ENCODE measurements around the gene CCT5.
"Not testable (repeated sequence)": the region's sequence is repeated elsewhere in the genome, so short reads cannot be mapped to it uniquely, and the experiment has no call there.

The CCT5 gene

DNA sequence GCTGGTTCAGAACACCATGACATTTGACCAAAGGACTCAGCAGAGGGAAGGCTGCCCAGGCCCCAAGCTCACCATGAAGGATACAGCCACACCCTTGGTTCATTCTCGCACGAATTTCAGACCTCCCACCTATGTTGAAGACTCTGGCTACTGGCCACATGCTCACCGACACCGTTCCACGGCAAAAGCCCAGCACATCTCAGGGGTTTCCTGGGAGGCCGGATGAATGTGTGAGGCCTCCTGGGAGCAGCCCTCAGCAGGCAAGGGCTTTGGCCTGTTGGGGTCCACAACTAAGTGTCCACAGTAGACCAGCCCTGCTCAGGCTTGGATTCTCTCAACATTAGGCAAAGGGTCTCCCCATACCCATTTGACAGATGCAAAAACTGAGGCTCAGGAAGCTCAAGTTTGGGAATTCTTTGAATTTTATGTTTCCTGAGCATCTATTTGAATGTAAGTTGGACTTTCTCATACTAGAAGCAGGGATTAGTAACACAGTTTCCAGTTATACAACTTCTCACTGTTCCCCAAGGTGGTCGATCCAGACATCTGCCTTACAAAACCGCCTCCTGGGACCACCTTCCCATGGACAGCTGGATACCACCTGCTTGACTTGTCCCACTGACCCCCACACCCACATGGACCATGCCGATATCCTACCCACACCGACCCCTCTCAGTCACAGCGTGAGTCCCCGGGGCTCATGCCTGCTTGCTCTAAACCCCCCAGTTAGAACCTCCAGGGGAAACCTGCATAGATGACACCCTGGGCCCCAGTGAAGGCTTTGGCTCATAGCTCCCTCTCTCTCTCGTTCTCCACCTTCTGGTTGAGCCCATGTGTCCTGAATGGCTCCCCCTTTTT is 27.9 kb downstream of the CCT5 start:
- no peak for FAIRE-seq

DNA sequence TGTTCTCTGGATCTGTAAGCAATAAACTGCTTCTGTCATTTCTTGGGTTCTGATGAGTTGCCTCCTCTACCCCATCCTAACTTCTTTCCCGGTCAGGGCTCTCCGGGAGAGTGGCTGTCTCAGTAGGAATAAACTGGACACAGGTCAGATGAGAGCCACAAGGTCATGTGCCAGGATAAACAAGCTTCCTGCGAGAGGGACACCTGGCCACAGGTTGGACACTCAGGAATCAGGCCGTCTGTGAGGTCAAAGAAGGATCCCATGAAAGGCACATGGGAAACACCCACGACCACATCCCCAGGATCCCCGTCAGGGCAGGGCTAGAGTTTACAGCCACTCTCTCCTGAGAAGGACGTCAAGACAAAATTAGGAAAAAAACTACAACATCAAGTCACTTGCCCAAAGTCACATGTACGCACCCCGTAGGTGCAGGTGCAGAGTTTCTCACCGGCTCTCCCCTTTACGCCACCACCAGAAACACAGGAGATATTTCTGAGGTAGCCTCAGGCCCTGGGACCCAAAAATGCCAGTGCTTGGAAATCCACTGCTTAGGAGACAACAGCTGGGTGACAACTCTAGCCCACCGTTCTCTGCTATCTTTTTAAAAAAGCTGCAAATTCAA is 28.7 kb downstream of the CCT5 start:
- no peak for FAIRE-seq

DNA sequence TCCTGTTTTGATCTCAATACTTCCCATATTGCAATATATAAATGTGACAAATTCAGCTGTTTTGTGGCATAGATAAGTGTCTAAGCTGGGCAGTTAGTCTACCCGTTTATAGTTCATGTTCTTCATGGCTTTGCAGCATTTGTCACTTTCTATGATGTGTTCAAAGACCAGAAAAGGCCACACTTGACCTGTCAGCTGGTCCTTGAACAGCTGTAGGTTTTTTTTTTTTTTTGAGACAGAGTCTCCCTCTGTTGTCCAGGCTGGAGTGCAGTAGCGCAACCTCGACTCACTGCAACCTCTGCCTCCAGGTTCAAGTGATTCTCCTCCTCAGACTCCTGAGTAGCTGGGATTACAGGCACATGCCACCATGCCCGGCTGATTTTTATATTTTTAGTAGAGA is 29.2 kb downstream of the CCT5 start:
- FAIRE-seq = no peak

DNA sequence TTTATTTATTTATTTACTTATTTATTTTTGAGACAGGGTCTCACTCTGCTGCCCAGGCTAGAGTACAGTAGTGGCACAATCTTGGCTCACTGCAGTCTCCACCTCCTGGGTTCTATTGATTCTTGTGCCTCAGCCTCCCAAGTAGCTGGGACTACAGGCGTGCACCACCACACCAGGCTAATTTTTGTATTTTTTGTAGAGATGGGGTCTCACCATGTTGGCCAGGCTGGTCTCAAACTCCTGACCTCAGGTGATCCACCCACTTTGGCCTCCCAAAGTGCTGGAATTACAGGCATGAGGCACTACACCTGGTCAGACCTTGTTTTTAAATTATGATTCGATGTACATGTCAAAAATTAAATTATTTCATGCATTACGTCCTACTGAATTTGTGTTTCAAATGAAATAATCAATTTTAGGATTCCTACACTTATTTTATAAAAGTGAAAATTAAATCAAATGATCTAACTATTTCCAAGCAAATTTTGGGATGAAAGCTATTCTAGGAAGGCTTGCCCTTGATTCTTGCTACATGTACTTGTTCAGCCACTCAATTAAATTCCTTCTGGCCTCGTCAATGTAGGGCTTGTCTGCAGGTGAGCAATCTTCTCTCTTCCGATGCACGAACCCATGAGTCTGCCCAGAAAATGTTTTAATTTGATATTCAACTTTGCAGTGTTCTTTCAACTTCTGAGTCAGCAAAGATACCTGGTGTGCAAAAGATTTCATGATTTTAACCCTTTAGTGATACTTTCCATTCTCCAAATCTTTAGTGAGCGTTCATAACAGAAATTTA is 30.0 kb downstream of the CCT5 start:
- FAIRE-seq = no peak

DNA sequence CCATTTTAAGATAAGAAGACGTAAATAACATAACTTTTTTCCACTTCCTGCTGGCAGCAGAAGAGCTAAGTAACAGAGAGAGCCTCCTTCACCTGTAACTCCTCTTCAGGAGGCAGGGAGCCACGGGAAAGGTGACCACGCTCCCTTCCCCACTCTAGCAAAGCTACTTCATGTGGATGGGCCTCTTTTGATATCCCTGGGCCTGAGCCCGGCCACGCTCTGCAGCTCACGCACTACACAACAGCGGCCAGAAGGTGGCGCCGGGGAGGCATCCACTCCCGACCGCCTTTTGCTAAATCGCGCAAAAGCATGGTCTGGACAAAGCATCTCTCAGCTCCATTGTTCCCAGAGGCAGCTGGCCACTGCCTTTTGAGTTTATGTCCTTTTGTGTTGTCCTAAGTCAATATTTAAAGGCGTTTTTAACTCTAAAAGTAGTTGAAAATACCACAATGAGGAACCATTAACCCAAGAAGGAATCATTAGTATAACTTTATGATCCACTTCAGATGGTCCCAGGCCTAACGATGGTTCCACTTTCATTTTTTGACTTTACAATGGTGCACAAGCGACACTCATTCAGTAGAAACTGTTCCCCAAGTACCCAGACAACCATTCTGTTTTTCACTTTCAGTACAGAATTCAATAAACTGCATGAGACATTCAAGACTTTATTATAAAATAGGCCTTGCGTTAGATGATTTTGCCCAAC is 34.0 kb downstream of the CCT5 start:
- no peak for FAIRE-seq

DNA sequence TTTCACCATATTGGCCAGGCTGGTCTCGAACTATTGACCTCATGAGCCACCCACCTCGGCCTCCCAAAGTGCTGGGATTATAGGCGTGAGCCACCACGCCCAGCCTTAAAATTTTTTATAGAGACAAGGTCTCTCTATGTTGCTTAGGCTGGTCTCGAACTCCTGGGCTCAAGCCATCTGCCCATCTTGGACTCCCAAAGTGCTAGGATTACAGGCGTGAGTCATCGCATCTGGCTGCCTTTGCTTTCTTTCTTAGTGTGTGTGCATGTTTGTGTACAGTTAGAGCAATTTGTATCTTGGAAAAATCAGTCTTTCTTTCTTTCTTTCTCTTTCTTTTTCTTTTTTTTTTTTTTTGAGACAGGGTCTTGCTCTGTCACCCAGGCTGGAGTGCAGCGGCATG is 35.3 kb downstream of the CCT5 start:
- FAIRE-seq = not testable (repeated sequence)

DNA sequence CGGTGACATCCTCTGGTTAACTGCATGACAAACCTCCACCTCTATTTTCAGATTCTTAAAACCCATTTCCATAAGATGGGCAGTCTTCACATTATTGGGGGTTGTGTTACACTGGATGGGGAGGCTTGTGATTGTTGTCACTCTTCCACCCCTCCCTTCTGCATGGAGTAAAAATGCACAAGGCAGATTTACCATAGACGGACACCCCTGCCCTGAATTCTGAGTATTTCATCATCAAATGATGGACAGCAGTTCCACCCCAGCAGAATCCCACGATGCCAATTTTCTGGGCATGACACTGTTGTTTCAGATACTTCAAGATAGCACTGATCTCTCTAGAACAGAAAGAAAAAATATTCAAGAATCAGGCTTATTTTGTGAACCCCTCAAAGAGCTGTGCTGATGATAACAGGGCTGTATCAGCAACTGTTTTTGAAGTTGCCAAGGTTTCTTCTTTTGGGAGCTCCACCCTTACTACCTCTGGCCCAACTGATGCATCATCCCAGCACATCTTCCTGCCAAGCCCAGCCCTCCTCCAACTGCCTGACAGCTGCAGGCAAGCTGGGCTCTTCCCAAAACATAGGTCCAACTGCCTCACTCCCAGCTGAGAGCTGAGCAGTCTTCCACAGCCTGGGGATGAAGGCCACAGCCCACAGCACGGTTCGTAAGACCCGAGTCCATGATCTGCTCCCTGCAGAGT is 36.2 kb downstream of the CCT5 start:
- FAIRE-seq = no peak

DNA sequence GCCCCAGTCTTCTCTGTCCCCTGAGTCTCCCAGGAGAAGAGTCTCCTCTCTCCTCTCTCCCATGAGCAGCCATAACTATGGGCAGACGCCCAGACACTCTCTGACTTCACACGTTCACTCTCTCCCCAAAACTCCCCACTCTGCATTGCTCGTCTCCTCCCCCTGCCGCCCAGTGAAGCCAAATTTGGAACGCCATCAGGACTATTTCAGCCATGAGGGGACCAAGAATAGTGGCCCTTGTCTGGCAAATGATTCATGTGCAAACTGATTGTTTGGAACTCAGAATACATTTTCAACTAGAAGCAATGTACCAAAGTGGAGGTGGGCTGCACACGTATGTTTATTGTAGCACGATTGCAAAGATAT is 36.8 kb downstream of the CCT5 start:
- no peak for FAIRE-seq

DNA sequence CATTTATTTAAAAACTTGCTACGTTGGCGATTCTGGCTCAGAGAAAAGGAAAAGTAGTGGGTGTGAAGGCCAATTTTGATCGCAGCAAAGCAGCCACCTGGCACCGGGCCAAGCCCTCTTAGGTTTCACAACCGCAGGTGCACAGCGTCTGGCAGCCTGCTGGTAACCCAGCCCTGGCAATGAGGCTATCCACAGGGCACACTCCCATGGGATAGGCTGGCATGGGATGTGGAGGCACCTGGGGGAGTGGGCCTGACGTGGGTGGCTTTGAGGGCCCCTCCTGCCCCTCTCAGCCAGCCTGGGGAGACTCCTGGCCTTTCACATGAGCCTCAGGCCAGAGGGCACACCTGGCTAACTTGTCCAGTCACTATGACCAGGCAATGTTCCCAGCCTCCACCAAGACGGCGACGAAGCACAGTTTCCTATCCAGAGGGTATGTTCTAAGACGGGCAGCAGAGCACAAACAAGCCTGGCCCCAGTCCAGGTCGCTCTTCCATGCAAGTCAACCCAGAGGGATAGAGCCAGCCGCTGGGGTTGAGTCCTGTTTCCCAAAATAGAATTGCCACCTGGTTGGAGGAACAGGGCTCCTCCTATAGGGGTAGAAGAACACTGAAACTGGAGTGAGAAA is 38.6 kb downstream of the CCT5 start:
- FAIRE-seq = no peak

DNA sequence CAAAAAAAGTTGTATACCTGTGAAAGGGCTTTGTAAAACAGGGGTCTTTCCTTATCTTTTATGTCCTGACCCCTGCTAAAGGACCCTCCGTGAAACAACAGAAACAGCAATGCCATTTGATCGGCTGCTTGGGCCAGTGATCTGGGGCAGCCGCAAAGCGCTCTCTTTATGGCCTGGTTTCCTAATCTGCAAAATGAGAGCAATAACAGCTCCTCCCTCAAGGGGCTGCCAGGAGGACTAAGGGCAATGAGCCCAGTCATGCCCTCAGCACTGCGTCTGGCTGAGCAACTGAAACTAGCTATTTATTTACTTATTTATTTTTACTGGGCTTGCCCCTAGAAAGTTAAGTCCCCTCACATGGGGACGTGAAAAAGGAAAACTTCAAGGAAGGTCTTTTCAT is 39.3 kb downstream of the CCT5 start:
- no peak for FAIRE-seq

DNA sequence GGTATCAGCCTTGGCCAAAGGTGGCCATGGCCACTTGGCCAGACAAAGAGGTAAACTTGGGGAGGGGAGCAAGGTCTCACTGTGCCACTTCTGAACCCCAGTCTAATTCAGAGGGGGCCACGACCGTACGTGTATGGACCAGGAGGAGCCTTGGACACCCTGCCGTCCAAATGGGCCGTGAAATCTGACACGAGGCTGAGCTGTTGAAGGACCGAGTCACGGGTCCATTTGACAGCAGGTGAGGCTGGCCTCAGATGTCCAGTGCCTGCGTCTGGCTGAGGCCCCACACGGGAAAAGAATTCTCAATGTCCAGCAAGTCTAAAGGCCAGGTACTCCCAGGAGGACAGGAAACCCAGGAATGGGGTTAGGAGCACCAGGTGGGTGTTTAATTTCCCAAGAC is 39.9 kb downstream of the CCT5 start:
- no peak for FAIRE-seq

DNA sequence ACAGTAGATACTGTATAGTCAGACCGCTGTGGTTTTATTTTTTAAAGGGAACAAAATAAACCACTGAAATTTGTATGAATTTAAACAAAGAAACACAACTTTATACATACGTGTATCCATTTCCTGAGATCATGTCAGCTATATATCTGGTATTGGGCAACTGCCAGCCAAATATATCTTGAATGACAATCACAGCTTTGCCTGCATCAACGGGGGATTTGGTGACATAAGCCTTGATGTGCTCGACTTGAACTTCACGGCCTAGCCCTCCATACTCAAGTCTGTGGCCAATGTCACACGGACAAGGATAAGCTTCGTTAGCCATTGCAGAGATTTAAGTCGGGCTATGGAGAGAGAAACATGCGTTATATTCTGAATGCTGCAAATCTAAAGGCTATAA is 40.4 kb downstream of the CCT5 start:
- no peak for FAIRE-seq

DNA sequence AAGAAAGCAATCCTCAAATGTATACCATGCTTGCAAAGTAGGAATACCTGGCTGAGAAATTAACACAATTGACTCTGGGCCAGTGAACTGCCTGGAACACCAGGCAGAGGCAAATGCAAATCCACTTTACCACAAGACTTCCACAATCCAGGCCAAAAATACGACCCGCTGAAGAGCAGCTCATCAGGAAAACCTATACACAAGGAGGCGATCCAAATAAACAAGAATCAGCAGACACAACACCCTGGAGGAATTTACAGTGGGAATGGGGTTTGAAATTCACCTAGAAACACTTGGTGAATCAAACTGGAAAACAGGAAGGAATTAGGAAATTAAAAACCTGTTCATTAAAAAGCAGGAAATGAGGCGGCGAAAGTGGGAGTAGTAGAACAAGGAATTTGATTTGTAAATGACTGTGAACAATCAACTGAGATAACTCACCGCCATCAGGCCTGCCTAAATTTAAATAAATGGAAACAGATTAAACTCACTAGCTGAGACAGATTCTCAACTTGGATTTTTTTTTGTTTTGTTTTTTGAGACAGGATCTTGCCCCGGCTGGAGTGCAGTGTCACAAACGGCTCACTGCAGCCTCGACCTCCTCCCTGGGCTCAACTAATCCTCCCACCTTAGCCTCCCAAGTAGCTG is 41.7 kb downstream of the CCT5 start:
- FAIRE-seq = no peak

DNA sequence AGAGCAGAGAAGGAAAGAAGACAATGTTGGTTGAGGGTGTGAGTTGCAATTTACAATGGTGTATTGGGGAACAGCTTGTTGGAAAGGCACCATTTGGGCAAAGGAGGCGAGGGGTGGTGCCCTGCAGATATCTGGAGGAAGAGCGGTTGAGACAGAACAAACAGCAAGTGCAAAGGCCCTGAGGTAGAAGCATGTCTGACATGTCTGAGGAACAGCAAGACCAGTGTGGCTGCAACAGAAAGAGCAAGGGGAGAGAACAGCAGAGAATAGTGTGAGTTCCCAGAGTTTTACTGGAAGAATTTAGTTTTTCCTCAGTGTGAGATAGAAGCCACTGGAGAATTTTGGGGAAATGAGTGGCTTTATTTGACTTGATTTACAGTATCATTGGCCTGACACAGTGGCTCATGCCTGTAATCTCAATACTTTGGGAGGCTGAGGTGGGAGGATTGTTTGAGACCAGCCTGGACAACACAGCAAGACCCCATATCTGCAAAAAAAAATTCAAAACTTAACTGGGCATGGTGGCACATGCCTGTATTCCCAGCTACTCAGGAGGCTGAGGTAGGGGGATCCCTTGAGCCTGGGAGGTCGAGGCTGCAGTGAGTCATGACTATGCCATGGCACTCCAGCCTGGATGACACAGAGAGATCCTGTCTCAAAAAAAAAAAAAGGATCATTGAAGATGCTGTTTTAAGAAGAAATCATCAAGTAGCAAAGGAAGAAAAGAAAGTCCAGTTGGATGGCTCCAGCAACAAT is 44.0 kb downstream of the CCT5 start:
- no peak for FAIRE-seq

DNA sequence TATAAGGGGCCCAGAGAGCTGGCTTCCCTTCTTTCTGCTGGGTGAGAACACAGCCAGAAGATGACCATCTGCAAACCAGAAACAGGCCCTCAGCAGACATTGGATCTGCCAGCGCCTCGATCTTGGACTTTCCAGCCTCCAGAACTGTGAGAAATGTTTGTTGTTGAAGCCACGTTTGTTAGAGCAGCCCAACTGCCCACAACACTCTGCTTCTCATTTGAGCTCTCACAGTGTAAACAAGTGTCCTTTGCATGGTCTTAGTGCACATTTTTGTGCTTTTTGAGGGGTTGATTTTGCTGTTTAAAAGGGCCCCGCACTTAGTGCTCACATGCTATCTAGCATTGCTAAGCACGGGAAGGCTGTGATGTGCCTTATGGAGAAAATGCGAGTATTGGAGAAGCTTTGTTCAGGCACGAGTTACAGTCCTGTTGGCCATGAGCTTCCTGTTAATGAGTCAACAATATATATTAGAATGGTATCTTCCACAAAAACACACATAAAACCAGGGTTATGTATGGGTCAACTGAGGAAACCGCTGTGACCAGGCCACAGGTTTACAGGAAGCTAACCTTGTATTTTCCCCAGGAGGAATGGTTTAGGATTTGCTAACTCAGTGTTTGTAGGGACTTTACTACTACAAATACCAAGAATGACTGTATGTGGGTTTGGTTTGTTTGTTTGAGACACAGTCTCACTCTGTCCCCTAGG is 45.7 kb downstream of the CCT5 start:
- no peak for FAIRE-seq

DNA sequence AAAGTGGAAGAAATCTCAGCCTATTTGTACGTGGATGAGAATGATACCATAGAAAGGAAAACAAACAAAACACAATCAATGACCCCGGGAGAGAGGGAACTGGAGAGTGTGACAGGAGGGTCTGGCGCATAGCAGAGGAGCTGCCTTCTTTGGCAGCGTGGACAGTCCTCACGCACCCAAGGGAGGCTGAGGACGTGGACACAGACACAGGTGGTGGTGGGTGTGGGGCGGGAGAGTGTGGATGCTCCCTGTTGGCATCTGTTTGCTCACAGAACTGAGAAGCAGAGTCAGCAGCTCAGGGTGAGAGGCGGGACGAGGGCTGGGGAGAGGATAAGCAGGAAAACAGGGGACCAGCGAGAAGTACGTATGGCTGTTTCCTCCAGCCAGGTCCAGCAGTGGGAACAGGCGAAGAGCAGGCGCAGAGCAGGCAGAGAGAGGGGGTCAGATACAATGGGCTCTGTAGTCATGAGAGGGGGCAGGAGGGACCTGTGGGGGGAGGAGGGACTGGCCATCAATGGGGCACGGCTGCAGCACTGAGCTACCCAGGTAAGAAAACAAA is 47.6 kb downstream of the CCT5 start:
- no peak for FAIRE-seq

DNA sequence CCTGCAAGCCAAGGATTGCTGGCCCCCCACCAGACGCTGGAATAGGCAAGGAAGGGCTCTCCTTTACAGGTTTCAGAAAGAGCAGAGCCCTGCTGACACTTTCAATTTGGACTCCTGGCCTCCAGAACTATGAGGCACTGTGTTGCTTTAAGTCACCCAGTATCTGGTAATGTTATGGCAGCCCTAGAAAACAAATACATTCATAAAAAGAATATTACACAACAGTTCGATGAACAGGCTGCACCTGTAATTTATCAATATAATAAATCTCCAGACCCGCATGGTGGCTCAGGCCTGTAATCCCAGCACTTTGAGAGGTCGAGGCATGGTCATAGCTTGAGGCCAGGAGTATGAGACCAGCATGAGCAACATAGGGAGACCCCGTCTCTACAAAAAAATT is 50.2 kb downstream of the CCT5 start:
- no peak for FAIRE-seq

DNA sequence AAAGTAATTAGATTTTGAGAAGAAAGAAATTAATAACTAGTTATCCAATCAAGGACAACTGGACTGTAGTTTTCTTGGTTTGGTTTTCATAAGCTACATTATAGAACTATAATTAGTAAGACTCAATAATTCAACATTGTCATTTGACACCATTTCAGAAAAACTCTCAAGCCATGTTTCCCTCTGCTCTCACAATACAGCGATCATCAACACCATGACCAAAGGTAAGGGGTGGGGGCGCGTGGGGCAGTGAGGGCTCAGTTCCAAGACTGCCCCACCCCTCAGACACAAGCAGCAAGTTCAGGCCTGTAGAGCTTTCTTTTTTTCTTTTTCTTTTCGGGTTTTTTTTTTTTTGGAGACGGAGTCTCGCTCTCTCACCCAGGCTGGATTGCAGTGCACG is 51.2 kb downstream of the CCT5 start:
- no peak for FAIRE-seq

DNA sequence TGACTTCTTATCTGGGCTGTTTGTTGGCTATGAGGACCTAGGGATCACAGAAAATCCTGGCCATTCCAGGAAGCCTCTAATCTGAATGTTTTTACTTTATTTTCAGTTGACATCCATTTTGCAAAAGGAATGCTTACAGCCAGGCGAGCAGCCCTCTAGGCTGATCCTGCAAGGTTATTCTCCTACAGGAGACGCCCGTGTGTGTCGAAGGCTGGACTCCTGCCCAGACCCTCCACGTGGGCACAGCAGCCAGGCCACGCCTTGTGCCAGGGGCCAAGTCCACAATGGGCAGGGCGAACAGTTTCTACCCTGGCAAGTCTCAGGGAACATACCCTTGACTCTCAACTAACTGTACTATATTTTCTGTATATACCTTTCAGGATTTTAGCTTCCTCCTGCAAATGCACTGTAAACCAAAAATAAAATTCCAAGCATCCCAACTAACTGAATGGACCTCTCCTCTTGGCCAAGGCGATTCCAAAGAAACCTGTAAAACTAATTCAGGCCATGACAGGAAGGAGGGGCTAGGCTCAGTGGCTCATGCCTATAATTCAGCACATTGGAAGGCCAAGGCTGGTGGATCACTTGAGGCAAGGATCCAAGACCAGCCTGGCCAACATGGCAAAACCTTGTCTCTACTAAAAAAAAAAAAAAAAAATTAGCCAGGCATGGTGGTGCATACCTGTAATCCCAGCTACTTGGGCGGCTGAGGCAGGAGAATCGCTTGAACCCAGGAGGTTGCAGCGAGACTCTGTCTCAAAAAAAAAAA is 51.9 kb downstream of the CCT5 start:
- FAIRE-seq = no peak

All from colon (tissue), 2 donors.